ENCODE measurements around the gene DPP10.

Gene DPP10

DNA sequence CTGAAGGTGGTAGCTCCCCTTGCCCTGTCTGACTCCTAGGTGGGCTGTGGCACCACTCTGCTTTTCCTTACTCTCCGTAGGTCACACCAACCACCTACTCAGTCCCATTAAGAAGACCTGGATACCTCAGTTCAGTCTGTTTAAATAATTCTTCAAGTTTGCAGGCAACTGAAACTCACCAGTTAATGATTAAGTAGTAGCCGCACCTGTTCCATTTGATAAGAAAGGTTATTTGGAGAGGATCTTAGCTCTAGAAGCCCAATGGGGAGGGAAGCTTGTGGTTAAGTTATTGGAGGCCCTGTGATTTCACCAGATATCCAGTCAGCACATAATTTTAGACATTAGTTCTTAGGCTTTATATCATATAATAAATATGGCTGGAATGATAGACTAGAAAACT lies 1193.0 kb downstream of the DPP10 start:
- no peak for DNase-seq (ENCODE audit: low read depth, low spot score)
- ChIA-PET POLR2A (no interaction called here), CTCF (no interaction called here)
- H3K4me3 ChIP-seq (ENCODE audit: low read depth, low read length) = no peak overlapping the region
- TF ChIP-seq, protein P1, sequence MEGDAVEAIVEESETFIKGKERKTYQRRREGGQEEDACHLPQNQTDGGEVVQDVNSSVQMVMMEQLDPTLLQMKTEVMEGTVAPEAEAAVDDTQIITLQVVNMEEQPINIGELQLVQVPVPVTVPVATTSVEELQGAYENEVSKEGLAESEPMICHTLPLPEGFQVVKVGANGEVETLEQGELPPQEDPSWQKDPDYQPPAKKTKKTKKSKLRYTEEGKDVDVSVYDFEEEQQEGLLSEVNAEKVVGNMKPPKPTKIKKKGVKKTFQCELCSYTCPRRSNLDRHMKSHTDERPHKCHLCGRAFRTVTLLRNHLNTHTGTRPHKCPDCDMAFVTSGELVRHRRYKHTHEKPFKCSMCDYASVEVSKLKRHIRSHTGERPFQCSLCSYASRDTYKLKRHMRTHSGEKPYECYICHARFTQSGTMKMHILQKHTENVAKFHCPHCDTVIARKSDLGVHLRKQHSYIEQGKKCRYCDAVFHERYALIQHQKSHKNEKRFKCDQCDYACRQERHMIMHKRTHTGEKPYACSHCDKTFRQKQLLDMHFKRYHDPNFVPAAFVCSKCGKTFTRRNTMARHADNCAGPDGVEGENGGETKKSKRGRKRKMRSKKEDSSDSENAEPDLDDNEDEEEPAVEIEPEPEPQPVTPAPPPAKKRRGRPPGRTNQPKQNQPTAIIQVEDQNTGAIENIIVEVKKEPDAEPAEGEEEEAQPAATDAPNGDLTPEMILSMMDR (IDR thresholded peaks at IDR 0.05; ENCODE audit: insufficient read depth, low read length, missing control alignments) = no peak

DNA sequence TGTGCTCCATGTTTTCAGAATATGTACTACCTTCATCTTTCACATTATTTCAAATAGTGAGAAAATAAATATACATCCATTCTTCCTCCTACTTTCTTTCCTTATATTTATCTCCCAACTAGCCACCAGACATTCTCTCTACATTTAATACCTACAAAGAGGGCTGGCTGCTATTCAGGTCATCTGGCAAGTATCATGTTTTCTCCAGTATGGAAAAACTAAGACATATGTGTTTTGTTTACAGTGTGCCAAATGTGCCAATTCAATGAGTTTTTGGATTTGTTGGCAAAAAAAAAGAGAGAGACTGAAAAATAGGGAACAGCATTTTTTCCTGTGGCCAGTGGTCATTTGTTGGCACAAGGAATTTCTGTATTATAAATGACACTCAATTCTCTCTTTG lies 1207.3 kb downstream of the DPP10 start:
- DNase-seq (ENCODE audit: low read depth, low spot score) = no peak
- H3K4me3 ChIP-seq (ENCODE audit: low read depth, low read length) = no peak overlapping the region
- ChIA-PET POLR2A (no interaction called here), CTCF (no interaction called here)
- TF ChIP-seq, protein P1 (IDR thresholded peaks at IDR 0.05; ENCODE audit: insufficient read depth, low read length, missing control alignments) = no peak

DNA sequence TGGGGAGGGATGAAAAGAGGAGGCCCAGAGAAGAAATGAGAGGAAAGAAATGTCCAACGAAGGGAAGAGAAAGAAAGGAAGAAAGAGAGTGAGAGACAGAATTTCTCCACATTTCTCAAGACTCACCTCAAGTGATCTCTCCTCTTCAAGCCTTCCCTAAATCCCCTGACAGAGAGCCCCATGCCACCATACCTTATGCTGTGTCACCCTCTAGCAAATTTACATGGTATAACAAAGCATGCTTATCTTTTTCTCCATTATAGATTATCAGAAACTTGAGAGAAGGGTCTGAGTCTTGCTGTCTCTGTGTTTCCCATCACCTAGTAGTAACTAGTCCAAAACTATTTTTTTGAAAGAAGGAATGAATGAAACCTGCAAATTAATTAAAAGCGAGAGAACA lies 1208.4 kb downstream of the DPP10 start:
- ChIA-PET CTCF (no interaction called here), POLR2A (no interaction called here)
- TF ChIP-seq, protein P1 (IDR thresholded peaks at IDR 0.05; ENCODE audit: insufficient read depth, low read length, missing control alignments) = no peak
- no peak overlapping the region for H3K4me3 ChIP-seq (ENCODE audit: low read depth, low read length)
- no peak for DNase-seq (ENCODE audit: low read depth, low spot score)

DNA sequence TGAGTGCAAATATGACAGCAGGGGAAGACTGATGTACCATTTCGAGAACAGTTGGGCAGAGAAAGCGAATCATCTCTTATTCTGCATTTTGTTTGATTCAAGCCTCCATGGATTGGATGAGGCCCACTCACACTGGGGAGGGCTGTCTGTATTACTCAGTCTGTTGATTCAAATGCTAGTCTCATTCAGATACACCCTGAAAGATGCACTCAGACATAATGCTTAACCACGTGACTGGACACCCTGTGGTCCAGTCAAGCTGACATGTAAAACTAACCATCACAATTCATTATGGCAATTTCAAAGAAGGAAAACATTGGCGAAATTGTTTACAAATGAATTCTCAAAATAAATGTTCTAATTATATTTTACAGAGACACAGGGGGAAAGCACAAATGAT lies 1210.2 kb downstream of the DPP10 start:
- CTCF ChIA-PET = no interaction called here
- H3K4me3 ChIP-seq (ENCODE audit: low read depth, low read length) = no peak overlapping the region
- DNase-seq (ENCODE audit: low read depth, low spot score) = no peak
- POLR2A ChIA-PET = no interaction called here
- TF ChIP-seq, protein P1 (IDR thresholded peaks at IDR 0.05; ENCODE audit: insufficient read depth, low read length, missing control alignments) = no peak

DNA sequence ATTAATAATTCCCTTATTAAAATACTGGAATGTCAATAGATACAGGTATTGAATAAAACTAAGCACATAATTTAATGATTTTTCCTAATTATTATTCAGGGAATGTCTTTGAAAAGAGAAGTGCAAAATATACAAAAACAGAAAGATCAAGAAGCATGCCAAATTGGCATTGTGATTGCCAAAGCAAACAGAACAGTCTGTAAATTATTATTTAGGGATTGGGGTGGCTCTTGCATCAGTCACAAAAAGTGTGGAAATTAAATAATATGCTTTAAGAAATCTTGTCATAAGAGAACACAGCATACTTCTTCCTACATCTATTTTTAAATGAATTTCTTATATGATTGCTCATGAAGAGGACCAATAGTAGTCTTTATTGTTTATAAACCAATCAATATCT lies 1211.9 kb downstream of the DPP10 start:
- TF ChIP-seq, protein P1 (IDR thresholded peaks at IDR 0.05; ENCODE audit: insufficient read depth, low read length, missing control alignments) = no peak
- H3K4me3 ChIP-seq (ENCODE audit: low read depth, low read length) = no peak overlapping the region
- ChIA-PET POLR2A (no interaction called here), CTCF (no interaction called here)
- no peak for DNase-seq (ENCODE audit: low read depth, low spot score)

DNA sequence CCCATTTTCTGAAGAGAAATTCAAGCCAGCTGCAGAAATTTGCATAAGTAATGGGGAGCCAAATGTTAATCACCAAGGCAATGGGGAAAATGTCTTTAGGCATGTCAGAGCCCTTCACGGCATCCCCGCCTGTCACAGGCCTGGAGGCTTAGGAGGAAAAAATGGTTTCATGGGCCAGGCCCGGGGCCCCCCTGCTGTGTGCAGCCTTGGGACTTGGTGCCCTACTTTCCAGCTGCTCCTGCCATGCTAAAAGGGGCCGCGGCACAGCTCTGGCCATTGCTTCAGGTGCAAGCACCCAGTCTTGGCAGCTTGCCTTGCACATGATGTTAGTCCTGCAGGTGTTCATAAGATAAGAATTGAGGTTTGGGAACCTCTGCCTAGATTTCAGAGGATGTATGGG lies 1235.7 kb downstream of the DPP10 start:
- TF ChIP-seq, protein P1 (IDR thresholded peaks at IDR 0.05; ENCODE audit: insufficient read depth, low read length, missing control alignments) = no peak
- H3K4me3 ChIP-seq (ENCODE audit: low read depth, low read length) = no peak overlapping the region
- no peak for DNase-seq (ENCODE audit: low read depth, low spot score)
- ChIA-PET POLR2A (no interaction called here), CTCF (no interaction called here)

Data from AG04449 (cell line).